Measurements from ENCODE around the gene ATG101.

GRCh38 chr12:52050758-52051541 is 18.8 kb upstream of the ATG101 start, which contains the start of gene NR4A1:
- TF ChIP-seq CTCF (IDR thresholded peaks at IDR 0.05; ENCODE audit: low read depth, low read length, poor library complexity, severe bottlenecking) (peak; percentile 40), EZH2phosphoT487 (IDR thresholded peaks at IDR 0.05; ENCODE audit: borderline replicate concordance, low read length) (no peak)
